ENCODE results near the gene TMEM94. TPM values are rescaled to one million over a fixed set of nuclear protein-coding genes. Genes with fewer than 3 reads are reported as not detected.
A peak's percentile ranks its signal among the peaks of the same experiment; 100 is the strongest.

The TMEM94 gene
- total RNA-seq, 1 experiment from 2014 or later = 67.0 TPM

GRCh38 chr17:75457047-75457654 lies 716 bp downstream of the TMEM94 start:
- no TSS peak for BruUV-seq (replicated peaks)
- peak overlapping the region; percentile 76 for H3K4me3 ChIP-seq (ENCODE audit: low read depth, low read length, poor library complexity, severe bottlenecking)
- no peaks in the 10 kb centered on the region for H3K36me3 ChIP-seq (ENCODE audit: insufficient read depth, low read length, poor library complexity, severe bottlenecking)
- intact Hi-C loops (cut with micrococcal nuclease; ENCODE audit: unreplicated experiment) = no loop called here
- peak overlapping the region; percentile 88 for H3K27ac ChIP-seq (ENCODE audit: low read depth, low read length, poor library complexity, severe bottlenecking)
- H3K9me3 ChIP-seq (ENCODE audit: low read depth, low read length, poor library complexity, severe bottlenecking) = no peaks in the 10 kb centered on the region
- DNase-seq (ENCODE audit: low spot score) = peak; percentile 71
- ChIA-PET POLR2A (ENCODE audit: low non-redundant PET) (no interaction called here), CTCF (no interaction called here)
- H3K27me3 ChIP-seq (replicated peaks; ENCODE audit: insufficient read depth, low read depth, low read length, poor library complexity) = no peaks in the 10 kb centered on the region
- H3K4me1 ChIP-seq (ENCODE audit: insufficient read depth, low read length, poor library complexity, severe bottlenecking) = peaks cover 13% of the 10 kb centered on the region
- no peak for TF ChIP-seq CTCF (conservative IDR thresholded peaks at IDR 0.05; ENCODE audit: low read depth, low read length)
- no peak for TF ChIP-seq EZH2 (IDR thresholded peaks at IDR 0.05; ENCODE audit: borderline replicate concordance, low read depth, low read length, poor library complexity, severe bottlenecking)

DNA sequence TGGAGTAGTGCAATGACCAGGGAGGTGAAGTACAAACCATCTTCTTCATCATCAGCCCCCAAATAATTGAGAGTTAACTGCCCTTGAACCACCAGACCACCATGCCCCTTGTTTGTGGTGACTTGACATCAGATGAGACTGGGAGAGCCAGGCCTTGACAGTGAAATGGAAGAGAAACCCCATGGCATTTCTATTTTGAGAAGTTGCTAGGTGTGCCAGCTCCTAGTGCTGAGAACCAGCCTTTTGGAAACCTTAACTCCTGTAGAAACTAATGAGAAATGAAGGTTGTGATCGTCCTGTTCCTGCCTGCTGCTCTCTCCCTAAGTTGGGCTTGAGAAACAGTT lies 2.8 kb downstream of the TMEM94 start:
- Histone ChIP-seq H3K27ac (ENCODE audit: low read depth, low read length, poor library complexity, severe bottlenecking) (no peak overlapping the region), H3K36me3 (ENCODE audit: insufficient read depth, low read length, poor library complexity, severe bottlenecking) (no peaks in the 10 kb centered on the region), H3K27me3 (replicated peaks; ENCODE audit: insufficient read depth, low read depth, low read length, poor library complexity) (no peaks in the 10 kb centered on the region), H3K4me1 (ENCODE audit: insufficient read depth, low read length, poor library complexity, severe bottlenecking) (peaks cover 13% of the 10 kb centered on the region), H3K4me3 (ENCODE audit: low read depth, low read length, poor library complexity, severe bottlenecking) (no peak overlapping the region), H3K9me3 (ENCODE audit: low read depth, low read length, poor library complexity, severe bottlenecking) (no peaks in the 10 kb centered on the region)
- BruUV-seq (replicated peaks) = no TSS peak
- intact Hi-C loops (cut with micrococcal nuclease; ENCODE audit: unreplicated experiment) = no loop called here
- no peak for TF ChIP-seq CTCF (conservative IDR thresholded peaks at IDR 0.05; ENCODE audit: low read depth, low read length)
- TF ChIP-seq EZH2 (IDR thresholded peaks at IDR 0.05; ENCODE audit: borderline replicate concordance, low read depth, low read length, poor library complexity, severe bottlenecking) = no peak
- ChIA-PET CTCF (no interaction called here), POLR2A (ENCODE audit: low non-redundant PET) (no interaction called here)
- no peak for DNase-seq (ENCODE audit: low spot score)

GRCh38 chr17:75459590-75460267 lies 3.3 kb downstream of the TMEM94 start:
- Histone ChIP-seq H3K36me3 (ENCODE audit: insufficient read depth, low read length, poor library complexity, severe bottlenecking) (no peaks in the 10 kb centered on the region), H3K4me1 (ENCODE audit: insufficient read depth, low read length, poor library complexity, severe bottlenecking) (peaks cover 13% of the 10 kb centered on the region), H3K27me3 (replicated peaks; ENCODE audit: insufficient read depth, low read depth, low read length, poor library complexity) (no peaks in the 10 kb centered on the region), H3K27ac (ENCODE audit: low read depth, low read length, poor library complexity, severe bottlenecking) (no peak overlapping the region), H3K4me3 (ENCODE audit: low read depth, low read length, poor library complexity, severe bottlenecking) (no peak overlapping the region), H3K9me3 (ENCODE audit: low read depth, low read length, poor library complexity, severe bottlenecking) (no peaks in the 10 kb centered on the region)
- intact Hi-C loops (cut with micrococcal nuclease; ENCODE audit: unreplicated experiment) = no loop called here
- ChIA-PET POLR2A (ENCODE audit: low non-redundant PET) (interaction anchor here (1.0 kb wide), 1 partner anchor 17 kb away, joined by 7 read pairs; no protein-coding TSS in a partner anchor), CTCF (no interaction called here)
- TF ChIP-seq EZH2 (IDR thresholded peaks at IDR 0.05; ENCODE audit: borderline replicate concordance, low read depth, low read length, poor library complexity, severe bottlenecking) (no peak), CTCF (conservative IDR thresholded peaks at IDR 0.05; ENCODE audit: low read depth, low read length) (no peak)
- no peak for DNase-seq (ENCODE audit: low spot score)
- no TSS peak for BruUV-seq (replicated peaks)

Measured in A673 (cell line).